Endothelial cell (in vitro differentiated cells): ENCODE results near the gene THRAP3. TPM values are rescaled to one million over a fixed set of nuclear protein-coding genes. Genes with fewer than 3 reads are reported as not detected.
A peak's percentile ranks its signal among the peaks of the same experiment; 100 is the strongest.

Source experiments
- DNase-seq: peaks from one replicate; pipeline ENCODE4 v3.0.0; 2021; ENCODE audit warnings: low spot score
- H3K27ac Mint-ChIP-seq: one replicate; pipeline ENCODE4 v1.8.0; 2021; ENCODE audit warnings: mixed read lengths, inconsistent platforms; ENCODE audit not compliant: unreplicated experiment
- H3K27me3 Mint-ChIP-seq: one replicate; pipeline ENCODE4 v1.8.0; 2021; ENCODE audit warnings: mild to moderate bottlenecking, moderate library complexity, mixed read lengths, inconsistent platforms; ENCODE audit not compliant: unreplicated experiment
- H3K36me3 Mint-ChIP-seq: one replicate; pipeline ENCODE4 v1.8.0; 2021; ENCODE audit warnings: mild to moderate bottlenecking, low read depth, mixed read lengths, inconsistent platforms; ENCODE audit not compliant: unreplicated experiment
- H3K4me1 Mint-ChIP-seq: one replicate; pipeline ENCODE4 v1.8.0; 2021; ENCODE audit warnings: mild to moderate bottlenecking, mixed read lengths, inconsistent platforms; ENCODE audit not compliant: unreplicated experiment
- H3K4me3 Mint-ChIP-seq: one replicate; pipeline ENCODE4 v1.8.0; 2021; ENCODE audit warnings: mild to moderate bottlenecking, mixed read lengths, inconsistent platforms; ENCODE audit not compliant: unreplicated experiment
- H3K9me3 Mint-ChIP-seq: one replicate; pipeline ENCODE4 v1.8.0; 2021; ENCODE audit warnings: mixed read lengths, inconsistent platforms; ENCODE audit not compliant: unreplicated experiment
- CTCF ChIP-seq: fragments of 200-600 bp; sonication (generic); IDR thresholded peaks from one replicate; pipeline ENCODE4 v1.5.0; 2021; ENCODE audit warnings: antibody characterized with exemption; ENCODE audit not compliant: unreplicated experiment
- total RNA-seq: library from RNA; stranded (reverse); fragmentation: NEBNext Ultra II Directional; extraction: Animal tissue kit (Norgen Biotek cat#: 25700); gene quantifications from one replicate; pipeline ENCODE4 v1.2.1, GENCODE V29; 2021; ENCODE audit not compliant: unreplicated experiment

The THRAP3 gene
- total RNA-seq, 1 donor from 2014 or later = 129 TPM

GRCh38 chr1:36322041-36322785 lies 98.0 kb downstream of the THRAP3 start:
- H3K4me1 Mint-ChIP-seq = peaks cover 16% of the 10 kb centered on the region
- H3K27ac Mint-ChIP-seq = no peak overlapping the region
- H3K4me3 Mint-ChIP-seq = peak overlapping the region; percentile 86
- no peaks in the 10 kb centered on the region for H3K9me3 Mint-ChIP-seq
- TF ChIP-seq CTCF = no peak
- H3K27me3 Mint-ChIP-seq = peaks cover 9% of the 10 kb centered on the region
- peaks cover 19% of the 10 kb centered on the region for H3K36me3 Mint-ChIP-seq
- DNase-seq = no peak

- no peak for TF ChIP-seq CTCF
- Mint-ChIP-seq H3K9me3 (no peaks in the 10 kb centered on the region), H3K4me1 (peaks cover 16% of the 10 kb centered on the region), H3K27me3 (peaks cover 12% of the 10 kb centered on the region), H3K36me3 (peaks cover 15% of the 10 kb centered on the region), H3K4me3 (peak overlapping the region; percentile 86), H3K27ac (peak overlapping the region; percentile 75)
- DNase-seq = peak; percentile 55
Measured at GRCh38 chr1:36322786-36323635, 98.8 kb downstream of the THRAP3 start.

- Mint-ChIP-seq H3K27ac (peak within 1 kb of the TSS; percentile 75), H3K9me3 (no peaks in the 10 kb centered on the region), H3K4me1 (peaks cover 18% of the 10 kb centered on the region), H3K4me3 (peak within 1 kb of the TSS; percentile 88), H3K27me3 (peaks cover 12% of the 10 kb centered on the region), H3K36me3 (peaks cover 12% of the 10 kb centered on the region)
- no peak for TF ChIP-seq CTCF
- DNase-seq = peak; percentile 79
Measured at GRCh38 chr1:36323636-36324352, 99.6 kb downstream of the THRAP3 start, which contains the start of gene EVA1B. EVA1B (minus strand) TSS chr1:36323645; CDS start chr1:36323037, 608 bp downstream.

GRCh38 chr1:36324353-36324703 lies 100.1 kb downstream of the THRAP3 start:
- Mint-ChIP-seq H3K27me3 (peaks cover 12% of the 10 kb centered on the region), H3K4me3 (peak overlapping the region; percentile 87)
- TF ChIP-seq CTCF = no peak

More at GRCh38 chr1:36324353-36324703, 100.1 kb downstream of the THRAP3 start:
- H3K27ac Mint-ChIP-seq = no peak overlapping the region
- H3K9me3 Mint-ChIP-seq = no peaks in the 10 kb centered on the region
- peaks cover 12% of the 10 kb centered on the region for H3K36me3 Mint-ChIP-seq
- DNase-seq = no peak
- peaks cover 24% of the 10 kb centered on the region for H3K4me1 Mint-ChIP-seq
